HepG2 (cell line): ENCODE data around the gene SEPTIN12. TPM values are rescaled to one million over a fixed set of nuclear protein-coding genes. Genes with fewer than 3 reads are reported as not detected.

Experiments
- MED1 ChIP-seq: sonication (generic); formaldehyde crosslinking; IDR thresholded peaks from 2 replicates; pipeline ENCODE4 v1.4.0; 2020; ENCODE audit warnings: missing genetic modification reagents
- PHF20 ChIP-seq: sonication (generic); formaldehyde crosslinking; IDR thresholded peaks from 2 replicates; pipeline ENCODE4 v1.5.0; 2020; ENCODE audit warnings: mild to moderate bottlenecking, missing genetic modification reagents
- SALL1 ChIP-seq: sonication (generic); formaldehyde crosslinking; IDR thresholded peaks from 2 replicates; pipeline ENCODE4 v1.8.0; 2022; ENCODE audit warnings: mild to moderate bottlenecking, missing genetic modification reagents
- SOX5 ChIP-seq: IDR thresholded peaks from 2 replicates; pipeline ENCODE4 v1.6.1; 2016; ENCODE audit warnings: borderline replicate concordance
- SP5 ChIP-seq: IDR thresholded peaks from 2 replicates; pipeline ENCODE4 v1.6.1; 2016; ENCODE audit warnings: low read depth, borderline replicate concordance
- SSRP1 ChIP-seq: IDR thresholded peaks from 2 replicates; pipeline ENCODE4 v1.6.1; 2016; ENCODE audit warnings: control low read depth
- YEATS2 ChIP-seq: sonication (generic); formaldehyde crosslinking; IDR thresholded peaks from 2 replicates; pipeline ENCODE4 v1.4.0; 2020; ENCODE audit warnings: missing genetic modification reagents, borderline replicate concordance
- ZBTB8A ChIP-seq: sonication (generic); formaldehyde crosslinking; IDR thresholded peaks from 2 replicates; pipeline ENCODE4 v1.4.0; 2020; ENCODE audit warnings: mild to moderate bottlenecking, low read depth, missing genetic modification reagents, borderline replicate concordance
- ZFX ChIP-seq: sonication (generic); formaldehyde crosslinking; IDR thresholded peaks from 2 replicates; pipeline ENCODE4 v1.4.0; 2020; ENCODE audit warnings: mild to moderate bottlenecking, low read depth, missing genetic modification reagents, moderate library complexity
- ZNF12 ChIP-seq: sonication (generic); formaldehyde crosslinking; IDR thresholded peaks from 2 replicates; pipeline ENCODE4 v1.5.0; 2020; ENCODE audit warnings: missing genetic modification reagents
- ZNF564 ChIP-seq: sonication (generic); formaldehyde crosslinking; IDR thresholded peaks from 2 replicates; pipeline ENCODE4 v1.8.1; 2023; ENCODE audit warnings: mild to moderate bottlenecking, missing genetic modification reagents
- ZNF816 ChIP-seq: sonication (generic); formaldehyde crosslinking; IDR thresholded peaks from 2 replicates; pipeline ENCODE4 v1.8.0; 2022; ENCODE audit warnings: missing genetic modification reagents, mild to moderate bottlenecking, borderline replicate concordance
- ZSCAN21 ChIP-seq: sonication (generic); formaldehyde crosslinking; IDR thresholded peaks from 2 replicates; pipeline ENCODE4 v1.8.0; 2022; ENCODE audit warnings: mild to moderate bottlenecking, missing genetic modification reagents, moderate library complexity, borderline replicate concordance
- polyA plus RNA-seq, 8 experiments: library from polyadenylated mRNA; depleted of rRNA in 3 of 8; stranded (reverse) in 7 of 8; unstranded in 1 of 8; fragments of >200 nt; fragmentation: Illumina TruSeq in 4 of 8; extraction: Trizol in 4 of 8; gene quantifications; 2 replicates each; pipeline versions ENCODE4 v1.2.1 to v1.2.3, GENCODE V29; 2011 to 2016; ENCODE audit warnings: low read depth in 4 of 8, missing spikeins in 1 of 8, mixed read lengths in 1 of 8; ENCODE audit not compliant: insufficient read depth in 1 of 8
- total RNA-seq, 5 experiments: library from RNA; depleted of rRNA; stranded (reverse); fragments of >200 nt; fragmentation: Illumina TruSeq; extraction: Trizol; gene quantifications; 2 replicates each; pipeline ENCODE4 v1.2.3, GENCODE V29; 2016; ENCODE audit warnings: low read depth in 1 of 5
- TF ChIP-seq, protein P1 (sequence below): sonication (generic); formaldehyde crosslinking; IDR thresholded peaks from 2 replicates; pipeline ENCODE4 v1.4.0; 2020; ENCODE audit warnings: mild to moderate bottlenecking, missing genetic modification reagents
- TF ChIP-seq, protein P2 (sequence below), 2 experiments: IDR thresholded peaks; 2 replicates each; pipeline ENCODE4 v1.6.1; 2011 to 2012; ENCODE audit warnings: low read length in 2 of 2, borderline replicate concordance in 1 of 2, low read depth in 1 of 2, mild to moderate bottlenecking in 1 of 2, moderate library complexity in 1 of 2
- TF ChIP-seq, protein P3 (sequence below): sonication (generic); formaldehyde crosslinking; IDR thresholded peaks from 2 replicates; pipeline ENCODE4 v1.9.0; 2022; ENCODE audit warnings: low read depth, missing genetic modification reagents
- TF ChIP-seq, protein P4 (sequence below): sonication (generic); formaldehyde crosslinking; IDR thresholded peaks from 2 replicates; pipeline ENCODE4 v1.8.1; 2023; ENCODE audit warnings: missing genetic modification reagents, inconsistent platforms, borderline replicate concordance
- TF ChIP-seq, protein P5 (sequence below): sonication (generic); formaldehyde crosslinking; IDR thresholded peaks from 2 replicates; pipeline ENCODE4 v1.5.0; 2020; ENCODE audit warnings: missing genetic modification reagents

The SEPTIN12 gene
- total and polyA plus RNA-seq, 2 of the 13 experiments (the other 11 are each of a cell fraction or from before 2014, with no cell fraction given) = 0.22 TPM; not detected in 1

DNA sequence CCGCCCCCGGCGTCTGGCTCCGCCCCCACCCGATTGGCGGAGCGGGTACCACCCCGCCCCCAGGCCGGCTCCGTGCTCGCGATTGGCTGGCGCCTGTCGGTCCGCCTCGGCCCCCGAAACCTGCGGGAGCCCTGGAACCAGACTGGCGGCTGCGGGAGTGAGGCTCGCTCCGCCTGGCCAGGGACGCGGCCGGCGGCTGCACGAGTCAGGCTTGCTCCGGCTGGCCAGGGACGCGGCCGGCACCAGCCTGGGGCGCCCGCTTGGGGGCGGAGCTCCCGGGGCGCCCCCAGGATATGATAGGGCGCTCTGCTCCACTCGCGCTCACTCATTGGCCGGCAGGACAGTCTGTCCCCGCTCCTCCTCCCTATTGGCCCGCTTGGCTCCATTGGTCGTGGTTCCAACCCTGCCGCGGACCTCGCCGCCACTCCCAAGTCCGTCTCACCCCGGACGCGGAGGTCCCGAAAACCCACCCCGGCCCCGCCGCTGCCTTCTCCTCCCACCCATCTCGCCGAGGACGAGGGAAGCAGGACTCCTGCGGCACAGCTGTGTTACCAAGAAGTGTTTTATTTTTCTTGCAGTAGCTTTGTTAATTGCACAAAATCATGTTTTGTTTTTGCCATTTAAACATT lies 14.6 kb upstream of the SEPTIN12 start (continued):
- TF ChIP-seq, protein P1, sequence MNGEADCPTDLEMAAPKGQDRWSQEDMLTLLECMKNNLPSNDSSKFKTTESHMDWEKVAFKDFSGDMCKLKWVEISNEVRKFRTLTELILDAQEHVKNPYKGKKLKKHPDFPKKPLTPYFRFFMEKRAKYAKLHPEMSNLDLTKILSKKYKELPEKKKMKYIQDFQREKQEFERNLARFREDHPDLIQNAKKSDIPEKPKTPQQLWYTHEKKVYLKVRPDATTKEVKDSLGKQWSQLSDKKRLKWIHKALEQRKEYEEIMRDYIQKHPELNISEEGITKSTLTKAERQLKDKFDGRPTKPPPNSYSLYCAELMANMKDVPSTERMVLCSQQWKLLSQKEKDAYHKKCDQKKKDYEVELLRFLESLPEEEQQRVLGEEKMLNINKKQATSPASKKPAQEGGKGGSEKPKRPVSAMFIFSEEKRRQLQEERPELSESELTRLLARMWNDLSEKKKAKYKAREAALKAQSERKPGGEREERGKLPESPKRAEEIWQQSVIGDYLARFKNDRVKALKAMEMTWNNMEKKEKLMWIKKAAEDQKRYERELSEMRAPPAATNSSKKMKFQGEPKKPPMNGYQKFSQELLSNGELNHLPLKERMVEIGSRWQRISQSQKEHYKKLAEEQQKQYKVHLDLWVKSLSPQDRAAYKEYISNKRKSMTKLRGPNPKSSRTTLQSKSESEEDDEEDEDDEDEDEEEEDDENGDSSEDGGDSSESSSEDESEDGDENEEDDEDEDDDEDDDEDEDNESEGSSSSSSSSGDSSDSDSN = no peak; the same call in 1 of the 2 replicates
- no peak for TF ChIP-seq SSRP1 (CRISPR knock-in tag)
- TF ChIP-seq ZNF816 = no peak
- TF ChIP-seq PHF20 = 0 out of 2 replicates have a peak, but pooled peaks have one; percentile 13
- TF ChIP-seq SALL1 = no peak
- TF ChIP-seq, protein P2, sequence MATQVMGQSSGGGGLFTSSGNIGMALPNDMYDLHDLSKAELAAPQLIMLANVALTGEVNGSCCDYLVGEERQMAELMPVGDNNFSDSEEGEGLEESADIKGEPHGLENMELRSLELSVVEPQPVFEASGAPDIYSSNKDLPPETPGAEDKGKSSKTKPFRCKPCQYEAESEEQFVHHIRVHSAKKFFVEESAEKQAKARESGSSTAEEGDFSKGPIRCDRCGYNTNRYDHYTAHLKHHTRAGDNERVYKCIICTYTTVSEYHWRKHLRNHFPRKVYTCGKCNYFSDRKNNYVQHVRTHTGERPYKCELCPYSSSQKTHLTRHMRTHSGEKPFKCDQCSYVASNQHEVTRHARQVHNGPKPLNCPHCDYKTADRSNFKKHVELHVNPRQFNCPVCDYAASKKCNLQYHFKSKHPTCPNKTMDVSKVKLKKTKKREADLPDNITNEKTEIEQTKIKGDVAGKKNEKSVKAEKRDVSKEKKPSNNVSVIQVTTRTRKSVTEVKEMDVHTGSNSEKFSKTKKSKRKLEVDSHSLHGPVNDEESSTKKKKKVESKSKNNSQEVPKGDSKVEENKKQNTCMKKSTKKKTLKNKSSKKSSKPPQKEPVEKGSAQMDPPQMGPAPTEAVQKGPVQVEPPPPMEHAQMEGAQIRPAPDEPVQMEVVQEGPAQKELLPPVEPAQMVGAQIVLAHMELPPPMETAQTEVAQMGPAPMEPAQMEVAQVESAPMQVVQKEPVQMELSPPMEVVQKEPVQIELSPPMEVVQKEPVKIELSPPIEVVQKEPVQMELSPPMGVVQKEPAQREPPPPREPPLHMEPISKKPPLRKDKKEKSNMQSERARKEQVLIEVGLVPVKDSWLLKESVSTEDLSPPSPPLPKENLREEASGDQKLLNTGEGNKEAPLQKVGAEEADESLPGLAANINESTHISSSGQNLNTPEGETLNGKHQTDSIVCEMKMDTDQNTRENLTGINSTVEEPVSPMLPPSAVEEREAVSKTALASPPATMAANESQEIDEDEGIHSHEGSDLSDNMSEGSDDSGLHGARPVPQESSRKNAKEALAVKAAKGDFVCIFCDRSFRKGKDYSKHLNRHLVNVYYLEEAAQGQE (IDR thresholded peaks at IDR 0.05; ENCODE audit: borderline replicate concordance in 1 of 2, low read depth in 1 of 2, low read length in 2 of 2) = no peak
- TF ChIP-seq ZBTB8A = peak; percentile 79; the same call in 1 of the 2 replicates
- TF ChIP-seq ZNF564 (CRISPR knock-in tag) = no peak
- TF ChIP-seq YEATS2 = no peak
- TF ChIP-seq SOX5 = 0 out of 2 replicates have a peak, but pooled peaks have one; percentile 10
- TF ChIP-seq, protein P3, sequence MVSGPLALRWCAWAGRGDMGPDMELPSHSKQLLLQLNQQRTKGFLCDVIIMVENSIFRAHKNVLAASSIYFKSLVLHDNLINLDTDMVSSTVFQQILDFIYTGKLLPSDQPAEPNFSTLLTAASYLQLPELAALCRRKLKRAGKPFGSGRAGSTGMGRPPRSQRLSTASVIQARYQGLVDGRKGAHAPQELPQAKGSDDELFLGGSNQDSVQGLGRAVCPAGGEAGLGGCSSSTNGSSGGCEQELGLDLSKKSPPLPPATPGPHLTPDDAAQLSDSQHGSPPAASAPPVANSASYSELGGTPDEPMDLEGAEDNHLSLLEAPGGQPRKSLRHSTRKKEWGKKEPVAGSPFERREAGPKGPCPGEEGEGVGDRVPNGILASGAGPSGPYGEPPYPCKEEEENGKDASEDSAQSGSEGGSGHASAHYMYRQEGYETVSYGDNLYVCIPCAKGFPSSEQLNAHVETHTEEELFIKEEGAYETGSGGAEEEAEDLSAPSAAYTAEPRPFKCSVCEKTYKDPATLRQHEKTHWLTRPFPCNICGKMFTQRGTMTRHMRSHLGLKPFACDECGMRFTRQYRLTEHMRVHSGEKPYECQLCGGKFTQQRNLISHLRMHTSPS (CRISPR knock-in tag) = no peak
- TF ChIP-seq ZFX = no peak
- TF ChIP-seq, protein P4, sequence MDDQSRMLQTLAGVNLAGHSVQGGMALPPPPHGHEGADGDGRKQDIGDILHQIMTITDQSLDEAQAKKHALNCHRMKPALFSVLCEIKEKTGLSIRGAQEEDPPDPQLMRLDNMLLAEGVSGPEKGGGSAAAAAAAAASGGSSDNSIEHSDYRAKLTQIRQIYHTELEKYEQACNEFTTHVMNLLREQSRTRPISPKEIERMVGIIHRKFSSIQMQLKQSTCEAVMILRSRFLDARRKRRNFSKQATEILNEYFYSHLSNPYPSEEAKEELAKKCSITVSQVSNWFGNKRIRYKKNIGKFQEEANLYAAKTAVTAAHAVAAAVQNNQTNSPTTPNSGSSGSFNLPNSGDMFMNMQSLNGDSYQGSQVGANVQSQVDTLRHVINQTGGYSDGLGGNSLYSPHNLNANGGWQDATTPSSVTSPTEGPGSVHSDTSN = no peak; the same call in 1 of the 2 replicates
- no peak for TF ChIP-seq MED1 (CRISPR knock-in tag)
- TF ChIP-seq ZSCAN21 (CRISPR knock-in tag) = peak; percentile 22; the same call in 1 of the 2 replicates
- TF ChIP-seq, protein P5, sequence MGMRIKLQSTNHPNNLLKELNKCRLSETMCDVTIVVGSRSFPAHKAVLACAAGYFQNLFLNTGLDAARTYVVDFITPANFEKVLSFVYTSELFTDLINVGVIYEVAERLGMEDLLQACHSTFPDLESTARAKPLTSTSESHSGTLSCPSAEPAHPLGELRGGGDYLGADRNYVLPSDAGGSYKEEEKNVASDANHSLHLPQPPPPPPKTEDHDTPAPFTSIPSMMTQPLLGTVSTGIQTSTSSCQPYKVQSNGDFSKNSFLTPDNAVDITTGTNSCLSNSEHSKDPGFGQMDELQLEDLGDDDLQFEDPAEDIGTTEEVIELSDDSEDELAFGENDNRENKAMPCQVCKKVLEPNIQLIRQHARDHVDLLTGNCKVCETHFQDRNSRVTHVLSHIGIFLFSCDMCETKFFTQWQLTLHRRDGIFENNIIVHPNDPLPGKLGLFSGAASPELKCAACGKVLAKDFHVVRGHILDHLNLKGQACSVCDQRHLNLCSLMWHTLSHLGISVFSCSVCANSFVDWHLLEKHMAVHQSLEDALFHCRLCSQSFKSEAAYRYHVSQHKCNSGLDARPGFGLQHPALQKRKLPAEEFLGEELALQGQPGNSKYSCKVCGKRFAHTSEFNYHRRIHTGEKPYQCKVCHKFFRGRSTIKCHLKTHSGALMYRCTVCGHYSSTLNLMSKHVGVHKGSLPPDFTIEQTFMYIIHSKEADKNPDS (CRISPR knock-in tag) = no peak
- TF ChIP-seq ZNF12 (CRISPR knock-in tag) = 0 out of 2 replicates have a peak, but pooled peaks have one; percentile 31
- 0 out of 2 replicates have a peak, but pooled peaks have one; percentile 9 for TF ChIP-seq SP5 (CRISPR knock-in tag)
